HG02981 (cell line): Measurements from ENCODE around the gene CHDH.
A peak's percentile ranks its signal among the peaks of the same experiment; 100 is the strongest.

Experiments used
- ATAC-seq: cut with Tn5 transposase; IDR thresholded peaks from one replicate; pipeline ENCODE4 v1.9.1; 2021; ENCODE audit warnings: mild to moderate bottlenecking, moderate library complexity; ENCODE audit not compliant: unreplicated experiment

Gene CHDH

DNA sequence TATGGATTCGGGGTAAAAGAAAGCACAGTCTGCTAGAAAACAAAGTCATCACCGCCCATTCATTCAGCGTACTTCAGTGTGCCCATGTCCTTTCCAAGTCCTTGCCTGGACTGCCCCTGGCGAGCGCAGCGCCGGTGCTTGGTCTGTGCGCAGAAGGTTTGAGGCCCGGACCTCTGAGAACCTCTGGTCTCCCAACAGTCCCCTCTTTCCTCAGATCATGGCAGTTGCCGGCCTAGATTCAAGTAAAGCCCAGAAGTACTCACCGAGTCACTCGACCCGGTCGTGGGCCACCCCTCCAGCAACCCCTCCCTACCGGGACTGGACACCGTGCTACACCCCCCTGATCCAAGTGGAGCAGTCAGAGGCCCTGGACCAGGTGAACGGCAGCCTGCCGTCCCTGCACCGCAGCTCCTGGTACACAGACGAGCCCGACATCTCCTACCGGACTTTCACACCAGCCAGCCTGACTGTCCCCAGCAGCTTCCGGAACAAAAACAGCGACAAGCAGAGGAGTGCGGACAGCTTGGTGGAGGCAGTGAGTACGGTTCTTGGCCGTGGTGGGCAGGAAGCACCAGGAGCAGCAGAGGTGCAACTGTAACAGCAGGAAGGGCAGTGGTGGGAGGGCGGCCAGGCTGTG lies 36.3 kb downstream of the CHDH start:
- ATAC-seq = no peak

DNA sequence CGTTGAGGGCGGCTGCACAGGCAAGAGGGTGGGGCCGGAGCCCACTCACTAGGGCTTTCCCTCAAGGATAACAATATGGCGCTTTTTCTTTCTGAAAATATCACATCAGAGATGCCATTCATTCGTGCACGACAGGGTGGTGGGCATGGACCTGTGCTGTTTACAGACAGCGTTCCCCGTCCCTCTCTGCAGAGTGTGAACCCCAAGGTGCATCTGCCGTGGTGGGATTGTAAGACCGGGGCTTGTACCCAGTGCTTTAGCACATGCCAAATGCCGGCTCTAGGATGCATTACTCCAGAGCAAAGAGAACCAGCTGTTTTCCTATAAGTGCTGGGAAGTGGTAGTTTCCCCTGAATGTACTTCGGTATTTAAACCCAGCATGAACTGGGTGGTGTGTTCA lies 37.0 kb downstream of the CHDH start:
- no peak for ATAC-seq

DNA sequence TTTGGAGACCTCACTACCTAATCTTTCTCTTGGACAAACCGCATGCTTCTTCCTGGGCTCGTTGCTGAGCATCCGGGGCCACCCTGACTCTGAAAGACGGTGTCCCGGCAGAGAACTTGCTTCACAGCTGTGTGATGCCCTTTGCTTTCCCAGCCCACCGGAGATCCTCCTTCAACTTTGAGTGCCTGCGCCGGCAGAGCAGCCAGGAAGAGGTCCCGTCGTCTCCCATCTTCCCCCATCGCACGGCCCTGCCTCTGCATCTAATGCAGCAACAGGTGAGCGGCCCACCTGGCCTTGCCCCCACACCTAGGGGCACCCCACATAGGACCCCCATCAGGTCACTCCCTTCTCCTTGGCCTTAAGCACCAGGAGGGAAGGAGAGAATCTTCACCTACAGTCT lies 37.7 kb downstream of the CHDH start:
- ATAC-seq = no peak

DNA sequence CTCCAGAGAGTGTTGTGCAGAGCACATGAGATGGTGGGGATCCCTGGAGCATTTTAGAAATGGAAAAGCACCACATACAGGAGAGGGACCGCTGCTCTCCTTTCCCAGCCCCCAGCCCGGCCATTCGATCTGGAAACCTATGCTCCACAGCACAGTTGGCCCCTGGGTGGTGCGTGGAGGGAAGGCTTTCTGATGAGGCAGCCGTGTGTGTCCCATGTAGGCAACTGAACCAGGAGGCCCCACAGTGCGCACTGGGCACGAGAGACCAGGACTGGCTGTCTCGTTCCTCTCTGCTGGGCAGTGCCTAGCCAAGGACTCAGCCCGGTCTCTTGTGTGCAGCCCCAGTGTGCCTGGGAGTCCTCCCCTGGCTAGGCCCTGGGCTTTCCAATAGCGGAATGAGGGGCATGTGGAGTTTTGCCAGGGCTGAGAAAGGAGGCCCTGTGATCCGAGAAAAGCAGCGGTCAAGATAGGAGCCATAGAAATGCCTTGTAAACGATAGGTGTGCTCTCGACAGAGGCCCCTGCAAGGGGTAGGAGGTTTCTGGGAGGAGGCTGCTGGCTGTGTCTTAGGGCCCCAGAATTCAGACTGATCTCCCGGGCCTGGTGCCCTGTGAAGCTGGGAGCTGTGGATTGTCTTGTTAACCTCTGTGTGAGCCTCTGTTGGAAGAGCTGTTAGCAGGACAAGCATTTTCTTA lies 39.0 kb downstream of the CHDH start:
- no peak for ATAC-seq

DNA sequence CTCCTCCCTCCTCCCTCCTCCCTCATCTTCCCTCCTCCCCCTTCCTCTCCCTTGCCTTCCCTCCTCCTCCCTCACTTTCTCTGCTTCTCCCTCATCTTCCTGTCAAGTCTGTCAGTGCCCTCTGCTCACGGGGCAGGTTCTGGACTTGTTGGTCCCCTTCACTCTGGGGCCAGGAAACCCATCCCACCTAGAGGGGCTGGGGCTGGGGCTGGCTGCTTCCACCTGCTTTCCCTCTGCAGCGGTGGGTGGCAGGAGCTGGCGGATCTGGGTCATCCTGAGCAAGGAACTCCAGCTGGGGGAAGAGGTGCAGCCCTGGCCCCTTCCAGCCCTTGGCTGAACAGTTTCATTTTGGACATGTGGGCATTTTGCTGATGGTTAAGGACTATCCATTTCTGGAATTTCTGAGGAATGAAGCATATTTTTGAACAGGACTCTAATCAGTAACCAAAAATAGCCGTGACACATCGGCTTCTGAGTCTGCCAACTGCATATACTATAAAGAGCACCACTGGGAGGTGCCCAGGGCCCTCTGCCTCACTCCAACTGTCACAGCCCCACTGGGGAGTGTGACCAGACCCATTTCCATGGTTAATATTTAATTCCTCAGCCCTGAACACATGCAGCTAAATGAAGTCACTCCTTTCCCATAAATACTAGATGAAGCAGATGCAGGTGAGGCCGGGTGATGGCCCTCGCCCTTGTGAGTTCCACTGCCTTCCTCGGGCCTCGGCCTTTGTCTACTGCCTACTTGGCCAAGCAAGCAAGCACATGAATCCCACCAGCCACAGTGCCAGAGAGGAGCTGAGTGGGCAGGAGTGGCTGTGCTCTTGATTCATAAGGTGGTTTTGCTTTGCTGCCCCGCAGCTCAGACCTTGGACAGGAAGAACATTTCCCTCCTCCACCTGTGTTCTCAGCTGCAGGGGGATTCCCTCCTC lies 39.8 kb downstream of the CHDH start:
- ATAC-seq = no peak

DNA sequence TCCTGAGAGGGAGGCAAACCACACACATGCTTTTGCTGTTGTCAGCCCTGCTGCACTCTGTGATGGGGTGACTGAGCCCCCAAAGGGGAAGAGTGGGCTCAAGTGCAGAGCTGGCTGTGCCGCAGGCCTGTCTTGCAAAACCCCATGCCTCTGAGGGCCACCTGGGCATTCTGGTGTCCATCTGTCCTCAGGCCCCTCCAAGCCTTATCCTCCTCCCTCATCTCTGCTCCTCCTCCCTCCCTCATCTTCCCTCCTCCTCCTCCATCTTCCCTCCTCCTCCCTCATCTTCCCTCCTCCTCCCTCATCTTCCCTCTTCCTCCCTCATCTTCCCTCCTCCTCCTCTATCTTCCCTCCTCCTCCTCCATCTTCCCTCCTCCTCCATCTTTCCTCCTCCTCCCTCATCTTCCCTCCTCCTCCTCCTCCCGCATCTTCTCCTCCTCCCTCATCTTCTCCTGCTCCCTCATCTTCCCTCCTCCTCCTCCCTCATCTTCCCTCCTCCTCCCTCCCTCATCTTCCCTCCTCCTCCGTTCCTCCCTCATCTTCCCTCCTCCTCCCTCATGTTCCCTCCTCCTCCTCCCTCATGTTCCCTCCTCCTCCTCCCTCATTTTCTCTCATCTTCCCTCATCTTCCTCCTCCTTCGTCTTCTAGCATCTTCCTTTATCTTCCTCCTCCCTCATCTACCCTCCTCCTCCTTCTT lies 40.6 kb downstream of the CHDH start:
- ATAC-seq = no peak

DNA sequence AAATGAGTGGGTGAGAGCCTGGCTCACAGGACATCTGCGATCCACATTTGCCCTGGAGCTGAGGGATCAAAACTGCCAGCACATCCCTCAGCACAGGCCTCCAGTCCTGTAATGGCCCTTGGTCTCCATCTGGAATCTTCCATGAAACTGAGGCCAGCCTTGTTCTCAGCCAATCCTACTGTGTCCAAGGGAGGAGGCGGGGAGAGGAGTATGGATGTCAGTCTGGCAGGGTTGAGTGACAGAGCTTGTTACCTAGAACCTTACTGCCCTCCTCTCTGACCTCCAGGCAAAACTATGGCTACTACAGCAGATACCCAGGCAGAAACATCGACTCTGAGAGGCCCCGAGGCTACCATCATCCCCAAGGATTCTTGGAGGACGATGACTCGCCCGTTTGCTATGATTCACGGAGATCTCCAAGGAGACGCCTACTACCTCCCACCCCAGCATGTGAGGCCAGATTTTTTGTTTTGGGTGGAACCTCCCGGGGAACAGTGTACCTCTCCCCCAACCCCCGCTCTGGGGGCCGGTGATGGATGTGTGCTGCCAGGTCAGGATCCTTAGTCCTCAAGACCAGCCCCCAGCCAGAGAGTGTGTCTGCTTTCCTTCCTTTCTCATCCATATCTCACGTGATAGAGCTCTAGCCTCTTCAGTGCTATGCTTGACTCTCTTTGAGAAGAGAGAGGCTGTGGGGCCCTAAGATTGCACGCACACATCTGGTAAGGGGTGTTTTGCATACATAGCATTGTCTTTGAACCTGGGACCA lies 41.3 kb downstream of the CHDH start:
- ATAC-seq = peak; percentile 77

DNA sequence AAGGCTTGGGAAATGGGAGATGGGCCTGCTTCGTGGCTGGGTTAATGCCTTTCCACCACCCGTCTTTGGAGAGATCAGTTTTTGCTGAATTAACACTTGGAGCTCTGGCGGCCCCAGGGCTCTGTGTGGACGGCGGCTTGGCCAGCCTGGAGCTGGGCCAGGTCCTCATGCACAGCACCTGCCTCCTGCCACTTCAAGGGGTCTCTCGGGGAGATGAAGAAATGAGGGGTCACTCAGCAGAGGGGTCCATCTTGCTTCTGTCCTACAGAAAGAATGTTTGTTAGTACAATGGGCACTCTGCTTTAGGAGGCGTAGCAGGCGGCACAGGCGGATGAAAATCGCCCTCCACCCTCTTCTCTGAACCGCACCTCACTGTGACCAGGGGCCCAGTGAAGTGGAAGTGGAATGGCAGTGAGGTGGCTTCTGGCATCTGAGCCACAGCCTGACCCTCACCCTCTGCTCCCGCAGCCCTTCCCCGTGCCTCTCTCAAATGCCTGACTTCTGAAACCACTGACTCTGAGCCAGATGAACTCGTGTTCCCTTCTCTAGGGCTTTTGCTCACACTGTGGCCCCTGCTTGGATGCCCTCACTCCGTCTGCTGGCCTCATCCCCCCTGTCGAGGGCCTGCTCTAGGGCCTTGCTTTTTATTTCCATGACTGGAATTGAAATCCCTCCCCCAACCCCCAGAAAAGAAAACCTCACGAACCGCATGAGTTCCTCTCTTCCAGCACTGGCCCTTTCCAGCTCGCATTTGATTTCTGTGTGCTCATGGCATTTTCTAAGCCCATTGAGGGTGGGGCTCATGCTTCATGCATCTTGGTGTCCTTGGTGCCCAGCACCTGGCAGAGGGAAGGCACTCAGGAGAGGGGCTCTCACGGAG lies 42.2 kb downstream of the CHDH start:
- no peak for ATAC-seq

DNA sequence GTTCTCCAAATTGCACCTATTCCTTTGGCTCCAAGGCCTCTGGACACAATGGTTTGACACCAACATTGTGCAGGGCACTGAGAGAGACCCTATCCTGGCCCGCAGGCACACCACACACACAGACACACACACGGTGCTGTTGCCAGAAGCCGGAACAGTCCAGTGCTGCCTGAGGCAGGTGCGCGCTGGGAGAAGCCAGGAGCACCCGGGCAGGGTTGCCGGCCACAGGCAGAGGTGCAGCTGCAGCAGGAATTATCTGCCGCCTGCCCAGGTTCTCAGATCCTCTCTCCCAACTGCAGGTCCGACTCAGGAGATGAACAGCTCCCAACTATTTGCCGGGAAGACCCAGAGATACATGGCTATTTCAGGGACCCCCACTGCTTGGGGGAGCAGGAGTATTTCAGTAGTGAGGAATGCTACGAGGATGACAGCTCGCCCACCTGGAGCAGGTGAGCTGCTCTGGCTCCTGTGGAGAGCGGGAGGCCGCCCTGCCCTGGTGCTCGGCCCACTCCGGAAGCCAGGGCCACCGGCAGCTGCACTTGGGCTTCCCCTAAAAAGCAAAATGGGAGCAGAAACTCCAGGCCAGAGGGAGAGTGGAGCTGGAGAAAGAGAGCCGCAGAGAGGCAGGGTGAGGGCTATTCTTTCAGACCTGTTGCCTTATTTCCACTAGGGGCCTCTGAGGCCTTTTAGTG lies 42.9 kb downstream of the CHDH start:
- ATAC-seq = no peak

DNA sequence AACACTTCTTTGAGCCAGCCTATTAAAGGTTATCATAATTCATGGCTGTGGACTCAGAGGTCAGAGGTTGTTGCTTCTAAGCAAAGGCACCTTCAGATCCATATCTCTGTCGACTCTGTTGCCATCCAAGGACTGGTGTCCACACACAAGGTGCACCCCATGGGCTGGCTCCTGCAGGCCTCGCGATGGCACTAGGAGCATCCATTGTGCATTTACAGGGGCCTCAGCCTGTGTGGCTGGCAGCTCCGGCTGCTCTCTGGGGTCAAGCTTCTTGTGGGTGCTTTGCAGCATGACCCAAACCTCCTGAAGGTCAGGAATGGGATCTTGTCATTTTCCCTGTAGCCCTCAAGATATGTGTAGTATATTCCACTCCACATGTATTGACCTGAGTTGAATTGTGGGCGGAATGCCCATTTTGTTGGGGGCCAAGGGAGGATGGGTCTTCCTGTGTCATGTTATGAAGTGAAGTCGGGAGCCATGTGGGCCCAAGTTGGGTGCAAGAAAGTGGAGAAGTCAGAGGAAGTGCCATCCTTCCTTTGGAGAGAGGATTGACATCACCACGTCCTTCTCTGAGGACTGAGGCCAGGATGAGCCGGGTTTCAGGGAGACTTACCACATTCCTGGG lies 43.9 kb downstream of the CHDH start:
- no peak for ATAC-seq

DNA sequence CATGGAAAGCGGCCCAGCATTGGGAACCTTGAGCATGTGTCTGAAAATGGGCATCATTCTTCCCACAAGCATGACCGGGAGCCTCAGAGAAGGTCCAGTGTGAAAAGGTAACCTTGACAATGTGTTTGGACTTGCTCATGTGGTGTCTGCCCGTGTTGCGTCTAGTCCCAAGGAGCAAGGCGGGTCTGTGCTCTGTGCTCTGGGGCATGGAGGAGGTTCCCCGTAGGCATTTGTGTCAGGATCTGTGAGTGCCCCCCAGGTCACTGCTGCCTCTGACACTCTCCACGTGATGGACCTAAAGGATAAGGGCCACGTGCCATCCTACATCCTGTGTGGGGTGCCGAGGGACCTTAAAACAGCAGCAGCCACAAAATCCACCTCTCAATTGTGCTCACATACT lies 44.9 kb downstream of the CHDH start:
- no peak for ATAC-seq

DNA sequence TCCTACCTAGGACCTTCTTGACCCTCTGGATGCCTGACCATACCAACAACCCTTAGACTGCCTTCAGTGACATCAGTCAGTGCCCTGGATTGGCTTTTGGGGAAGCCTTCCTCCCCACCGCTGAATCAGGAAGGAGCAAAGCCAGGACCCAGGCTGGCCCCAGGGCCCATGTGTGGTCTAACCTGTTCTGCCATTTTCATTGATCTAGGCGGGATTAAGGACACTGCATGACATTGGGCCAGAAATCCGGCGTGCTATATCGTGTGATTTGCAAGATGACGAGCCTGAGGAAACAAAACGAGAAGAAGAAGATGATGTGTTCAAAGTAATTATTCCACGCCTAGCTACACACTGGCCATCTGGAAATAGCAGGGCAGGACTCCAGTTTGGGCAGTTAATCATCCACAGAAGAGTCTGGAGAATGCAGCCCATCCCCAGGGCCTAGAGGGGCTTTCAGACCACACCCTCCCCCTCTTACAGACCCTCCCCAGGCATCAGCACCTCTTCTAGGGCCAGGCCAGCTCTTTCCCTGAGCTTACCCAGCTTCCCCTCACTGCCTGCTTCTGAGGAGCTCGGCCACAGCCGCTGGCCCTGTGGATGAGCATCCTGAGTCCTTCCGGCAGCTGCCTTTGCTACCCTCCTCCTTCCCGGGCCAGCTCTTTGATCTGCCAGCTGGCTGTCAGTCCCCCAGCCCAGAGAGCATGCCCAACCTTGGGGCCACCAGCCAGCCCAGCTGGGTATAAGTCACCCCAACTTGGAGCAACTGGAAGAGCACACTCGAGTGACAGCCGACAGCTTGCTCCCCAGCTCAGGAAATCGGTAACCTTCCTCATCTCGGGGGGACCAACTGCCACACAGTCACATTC lies 45.9 kb downstream of the CHDH start:
- no peak for ATAC-seq

DNA sequence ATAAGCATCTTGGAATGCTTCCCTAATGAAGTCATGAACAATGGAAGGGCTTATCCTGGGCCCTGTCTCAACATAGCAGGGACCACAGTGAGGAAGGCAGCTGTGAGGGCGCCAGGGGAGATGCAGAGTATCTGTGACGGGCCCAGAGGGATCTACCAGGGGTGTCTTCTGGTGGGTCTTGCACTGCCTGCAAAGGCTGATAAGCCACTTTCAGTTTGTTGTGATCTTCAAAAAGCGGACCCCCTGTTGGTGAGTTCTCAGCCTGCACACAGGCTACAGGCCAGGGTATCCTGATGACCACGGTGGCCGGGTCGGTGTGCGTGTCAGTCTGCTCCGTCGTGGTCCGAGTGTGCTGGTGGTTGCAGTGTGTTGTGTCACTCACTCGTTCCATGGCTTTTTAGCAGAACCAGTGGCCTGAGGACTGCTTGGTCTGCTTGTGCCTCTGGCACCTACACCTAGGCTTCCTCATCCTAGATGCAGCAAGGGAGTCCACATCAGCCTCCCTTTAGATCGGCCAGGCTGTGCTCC lies 46.8 kb downstream of the CHDH start:
- ATAC-seq = no peak

DNA sequence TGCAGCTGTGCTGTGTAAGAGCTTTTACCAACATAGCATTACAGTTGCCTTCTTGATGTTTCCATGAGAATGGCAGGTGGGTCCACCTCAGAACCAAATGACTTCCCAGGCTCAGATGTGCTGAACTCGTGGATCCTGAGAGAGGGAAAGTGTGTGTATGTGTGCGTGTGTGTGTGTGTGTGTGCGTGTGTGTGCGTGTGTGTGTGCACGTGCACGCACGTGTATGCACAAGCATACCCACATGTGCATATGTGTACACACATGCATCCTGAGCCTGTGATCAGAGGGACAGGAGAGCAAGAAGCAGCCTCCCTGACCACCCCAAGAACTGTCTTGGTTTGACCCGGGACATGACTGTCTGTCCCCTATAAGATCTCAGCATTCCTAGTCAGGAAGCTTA lies 48.1 kb downstream of the CHDH start:
- no peak for ATAC-seq

DNA sequence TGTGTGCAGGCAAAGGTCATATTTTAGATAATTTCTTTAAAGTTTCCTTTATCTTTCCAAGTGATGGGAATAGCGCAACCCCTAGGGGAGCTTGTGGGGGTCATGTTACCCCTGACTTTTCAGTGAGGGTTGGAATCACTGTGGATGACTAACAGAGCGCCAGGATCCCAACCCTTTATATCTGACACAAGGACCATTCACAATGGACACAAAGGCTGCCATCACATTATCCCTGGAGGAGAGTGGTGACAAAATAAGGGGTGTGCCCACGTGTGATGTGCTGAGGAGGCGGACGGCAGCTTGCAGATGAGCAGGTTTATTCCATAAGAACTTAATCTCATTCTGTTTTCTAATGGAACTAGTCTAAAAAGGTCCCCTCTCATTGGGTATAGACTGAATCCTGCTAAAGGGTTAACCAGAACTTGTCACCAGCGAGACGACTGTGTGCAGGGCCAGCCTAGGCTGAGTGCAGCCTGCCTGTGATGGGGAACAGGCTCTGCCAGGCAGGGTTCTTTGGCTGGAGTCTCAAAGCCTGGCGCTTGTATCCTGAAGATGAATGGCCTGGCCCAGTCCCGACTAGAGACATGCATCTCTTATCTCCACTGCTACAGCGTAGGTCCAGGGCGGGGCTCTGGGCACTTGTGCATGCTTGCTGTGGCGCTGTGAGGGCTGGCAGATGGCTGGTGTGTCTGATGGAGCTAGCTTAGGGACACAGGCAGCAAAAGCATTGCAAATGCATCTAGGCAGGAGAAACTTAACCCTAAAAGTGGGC lies 50.2 kb downstream of the CHDH start:
- no peak for ATAC-seq

DNA sequence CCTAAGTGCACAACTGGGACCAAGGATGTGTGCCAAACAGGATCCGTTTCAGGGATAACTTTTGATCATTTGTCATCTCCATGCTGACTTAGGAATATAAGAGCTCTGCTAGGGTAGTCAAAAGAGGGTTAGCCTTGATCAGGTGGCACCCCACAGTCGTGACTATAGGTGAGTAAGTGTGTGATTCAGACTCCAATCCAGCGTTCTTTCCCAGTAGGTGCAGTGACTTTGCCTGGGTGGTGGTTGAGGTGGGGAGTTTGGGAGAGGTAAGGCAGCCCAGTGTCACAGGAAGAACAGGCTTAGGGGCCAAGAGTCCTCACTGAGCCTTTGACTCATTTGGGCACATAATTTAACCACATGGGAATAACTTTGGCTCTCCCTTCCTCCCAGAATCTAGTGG lies 51.0 kb downstream of the CHDH start:
- ATAC-seq = no peak

DNA sequence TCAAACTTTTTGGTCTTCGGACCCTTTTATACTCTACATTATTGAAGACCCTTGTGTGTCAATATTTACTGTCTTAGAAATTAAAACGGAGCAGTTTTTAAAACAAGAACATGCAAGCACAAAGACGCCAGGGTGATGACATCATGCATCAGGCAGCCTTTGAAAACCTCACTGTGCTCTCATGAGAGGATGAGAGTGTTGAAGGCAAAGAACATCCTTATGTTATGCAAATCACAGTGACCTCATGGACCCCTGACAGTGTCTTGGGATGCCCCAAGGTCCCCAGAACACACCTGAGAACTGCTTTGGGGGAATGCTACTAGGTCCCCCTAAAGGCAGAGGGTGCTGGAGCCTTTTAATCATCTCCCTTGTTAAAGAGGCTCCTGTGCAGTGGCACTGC lies 51.6 kb downstream of the CHDH start:
- ATAC-seq = no peak
